ENCODE results near the gene STAC3.

The STAC3 gene

DNA sequence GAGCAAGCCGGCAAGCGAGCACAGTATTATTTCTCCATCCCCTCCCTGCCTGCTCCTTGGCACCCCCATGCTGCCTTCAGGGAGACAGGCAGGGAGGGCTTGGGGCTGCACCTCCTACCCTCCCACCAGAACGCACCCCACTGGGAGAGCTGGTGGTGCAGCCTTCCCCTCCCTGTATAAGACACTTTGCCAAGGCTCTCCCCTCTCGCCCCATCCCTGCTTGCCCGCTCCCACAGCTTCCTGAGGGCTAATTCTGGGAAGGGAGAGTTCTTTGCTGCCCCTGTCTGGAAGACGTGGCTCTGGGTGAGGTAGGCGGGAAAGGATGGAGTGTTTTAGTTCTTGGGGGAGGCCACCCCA, 38.3 kb downstream of the STAC3 start:
- no peak for DNase-seq (ENCODE audit: extremely low read depth in 1 of 2, low read depth in 1 of 2)

DNA sequence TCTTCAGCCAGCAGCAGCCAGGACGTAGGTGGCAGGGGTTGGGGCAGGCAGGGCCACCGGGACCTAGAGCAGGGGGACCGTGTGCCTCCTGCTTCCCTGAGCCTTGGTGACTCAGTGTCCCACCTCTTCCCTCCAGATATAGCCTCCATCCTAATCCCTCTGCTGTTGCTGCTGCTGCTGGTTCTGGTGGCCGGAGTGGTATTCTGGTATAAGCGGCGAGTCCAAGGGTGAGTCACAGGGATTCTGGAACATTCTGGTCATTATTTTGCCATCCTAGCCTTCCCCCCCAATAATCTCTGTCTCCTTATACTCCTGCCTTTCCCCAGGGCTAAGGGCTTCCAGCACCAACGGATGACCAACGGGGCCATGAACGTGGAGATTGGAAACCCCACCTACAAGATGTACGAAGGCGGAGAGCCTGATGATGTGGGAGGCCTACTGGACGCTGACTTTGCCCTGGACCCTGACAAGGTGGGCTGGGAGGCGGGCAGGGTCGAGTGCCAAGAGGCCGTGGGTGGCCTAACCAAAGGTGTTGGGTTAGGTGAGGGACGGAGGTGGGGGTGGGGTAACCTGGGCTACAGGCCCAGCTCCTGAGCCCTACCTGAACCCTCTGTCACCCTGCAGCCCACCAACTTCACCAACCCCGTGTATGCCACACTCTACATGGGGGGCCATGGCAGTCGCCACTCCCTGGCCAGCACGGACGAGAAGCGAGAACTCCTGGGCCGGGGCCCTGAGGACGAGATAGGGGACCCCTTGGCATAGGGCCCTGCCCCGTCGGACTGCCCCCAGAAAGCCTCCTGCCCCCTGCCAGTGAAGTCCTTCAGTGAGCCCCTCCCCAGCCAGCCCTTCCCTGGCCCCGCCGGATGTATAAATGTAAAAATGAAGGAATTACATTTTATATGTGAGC, 38.9 kb downstream of the STAC3 start:
- DNase-seq (ENCODE audit: extremely low read depth in 1 of 2, low read depth in 1 of 2) = no peak

DNA sequence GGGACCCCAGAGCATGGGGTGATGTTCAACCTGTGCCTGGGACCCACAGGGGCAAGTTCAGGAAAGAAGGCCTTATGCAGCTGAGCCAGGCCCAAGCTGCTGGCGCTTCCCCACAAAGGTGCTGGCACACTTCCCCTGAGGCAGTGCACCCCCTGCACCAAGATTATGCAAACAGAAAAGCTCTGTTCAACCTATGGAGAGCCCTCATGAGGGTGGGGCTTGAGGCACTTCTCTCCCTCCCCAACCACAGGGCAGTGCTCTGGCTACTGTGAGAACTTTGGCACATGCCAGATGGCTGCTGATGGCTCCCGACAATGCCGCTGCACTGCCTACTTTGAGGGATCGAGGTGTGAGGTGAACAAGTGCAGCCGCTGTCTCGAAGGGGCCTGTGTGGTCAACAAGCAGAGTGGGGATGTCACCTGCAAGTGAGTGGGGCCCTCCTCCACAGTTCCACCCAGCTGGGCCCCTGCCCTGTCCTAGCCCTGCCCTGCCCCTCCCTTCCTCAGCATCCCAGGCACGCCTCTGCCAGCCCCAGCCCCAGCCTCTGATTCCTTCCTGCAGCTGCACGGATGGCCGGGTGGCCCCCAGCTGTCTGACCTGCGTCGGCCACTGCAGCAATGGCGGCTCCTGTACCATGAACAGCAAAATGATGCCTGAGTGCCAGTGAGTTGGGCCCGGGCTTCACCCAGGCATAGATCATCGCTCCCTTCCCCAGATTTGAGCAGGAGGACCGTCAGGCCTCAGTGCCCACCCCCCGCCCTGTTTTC, 39.9 kb downstream of the STAC3 start:
- DNase-seq (ENCODE audit: extremely low read depth in 1 of 2, low read depth in 1 of 2) = no peak

DNA sequence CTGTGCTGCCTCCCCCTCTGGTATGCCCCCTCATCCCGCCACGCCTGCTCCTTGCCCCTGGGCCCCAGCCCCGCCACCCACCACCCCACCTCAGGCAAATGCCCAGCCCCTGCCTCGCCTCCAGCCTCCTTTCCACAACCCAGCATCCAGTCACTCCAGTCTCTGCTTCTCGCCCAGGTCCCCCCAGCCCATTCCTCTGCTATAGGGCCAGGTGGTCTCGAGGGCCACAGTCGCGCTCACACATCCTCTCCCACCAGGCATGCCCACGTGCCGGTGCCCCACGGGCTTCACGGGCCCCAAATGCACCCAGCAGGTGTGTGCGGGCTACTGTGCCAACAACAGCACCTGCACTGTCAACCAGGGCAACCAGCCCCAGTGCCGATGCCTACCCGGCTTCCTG, 40.5 kb downstream of the STAC3 start:
- DNase-seq (ENCODE audit: extremely low read depth in 1 of 2, low read depth in 1 of 2) = no peak

DNA sequence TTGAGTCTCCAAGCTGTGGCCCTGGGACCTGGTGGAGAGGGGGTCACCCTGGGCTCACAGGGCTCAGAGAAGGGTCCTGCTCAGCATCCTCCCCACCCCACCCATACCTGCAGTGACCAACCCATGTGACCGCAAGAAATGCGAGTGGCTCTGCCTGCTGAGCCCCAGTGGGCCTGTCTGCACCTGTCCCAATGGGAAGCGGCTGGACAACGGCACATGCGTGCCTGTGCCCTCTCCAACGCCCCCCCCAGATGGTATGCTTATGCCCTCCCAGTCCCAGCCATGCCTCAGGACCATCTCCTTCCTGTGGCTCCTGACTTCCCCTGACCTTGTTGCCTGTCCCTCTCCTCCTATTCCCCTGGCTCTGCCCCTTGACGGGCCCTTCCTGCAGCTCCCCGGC, 41.1 kb downstream of the STAC3 start:
- no peak for DNase-seq (ENCODE audit: extremely low read depth in 1 of 2, low read depth in 1 of 2)

DNA sequence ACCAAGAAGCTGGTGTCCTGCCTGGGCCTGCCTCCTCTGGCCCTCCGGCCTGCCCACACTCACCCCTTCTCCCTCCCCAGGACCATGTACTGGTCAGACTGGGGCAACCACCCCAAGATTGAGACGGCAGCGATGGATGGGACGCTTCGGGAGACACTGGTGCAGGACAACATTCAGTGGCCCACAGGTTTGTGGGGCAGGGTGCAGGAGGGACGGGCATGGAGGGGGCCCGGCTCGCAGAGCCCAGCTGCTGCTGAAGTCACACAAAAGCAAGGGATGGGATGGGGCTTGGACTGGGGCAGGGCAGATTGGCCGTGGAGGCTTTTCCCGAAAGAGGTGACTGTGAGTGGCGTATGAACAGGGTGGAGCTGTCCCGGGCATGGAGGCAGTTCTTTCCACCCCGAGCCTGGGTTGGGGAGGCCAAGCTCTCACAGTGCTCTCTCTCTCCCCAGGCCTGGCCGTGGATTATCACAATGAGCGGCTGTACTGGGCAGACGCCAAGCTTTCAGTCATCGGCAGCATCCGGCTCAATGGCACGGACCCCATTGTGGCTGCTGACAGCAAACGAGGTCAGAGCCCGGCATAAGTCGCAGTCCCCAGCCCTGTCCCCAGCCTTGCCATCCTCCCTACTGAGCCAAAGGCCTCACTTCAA, 42.2 kb downstream of the STAC3 start:
- DNase-seq (ENCODE audit: extremely low read depth in 1 of 2, low read depth in 1 of 2) = no peak

DNA sequence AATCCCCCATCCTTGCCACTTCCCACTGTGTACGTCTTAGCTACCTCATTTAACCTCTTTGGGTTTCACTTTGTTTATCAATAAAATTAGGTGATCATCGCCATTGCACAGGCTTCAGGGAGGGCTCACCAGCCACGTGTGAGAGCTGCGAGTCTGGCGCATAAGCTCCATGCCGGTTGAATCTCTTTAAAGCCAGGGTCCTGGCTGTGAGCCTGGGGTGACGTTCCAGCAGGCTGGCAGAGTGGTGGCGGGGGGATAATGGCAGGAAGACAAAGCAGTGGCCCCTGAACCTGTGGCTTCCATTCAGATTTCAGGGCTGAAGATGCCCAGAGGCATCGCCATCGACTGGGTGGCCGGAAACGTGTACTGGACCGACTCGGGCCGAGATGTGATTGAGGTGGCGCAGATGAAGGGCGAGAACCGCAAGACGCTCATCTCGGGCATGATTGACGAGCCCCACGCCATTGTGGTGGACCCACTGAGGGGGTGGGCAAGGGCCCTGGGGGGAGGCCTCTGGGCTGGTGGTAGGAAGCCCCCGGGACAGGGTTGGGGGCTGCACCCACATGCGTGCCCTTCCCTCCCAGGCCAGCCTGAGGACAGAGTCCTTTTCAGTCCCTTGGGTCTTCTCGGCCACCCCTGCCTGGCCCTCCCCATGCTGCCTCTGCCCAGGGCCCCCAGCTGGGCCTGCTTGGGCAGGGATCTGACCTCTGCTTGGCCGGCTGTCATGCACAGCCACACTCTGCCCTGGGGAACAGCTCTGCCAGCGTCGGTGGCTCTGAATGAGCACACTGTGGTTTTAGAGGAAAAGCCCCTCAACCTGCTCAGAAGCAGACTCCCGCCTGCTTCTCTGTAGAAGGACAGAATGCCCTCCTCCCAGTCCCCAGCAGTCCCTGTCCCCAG, 43.0 kb downstream of the STAC3 start:
- DNase-seq (ENCODE audit: extremely low read depth in 1 of 2, low read depth in 1 of 2) = no peak

DNA sequence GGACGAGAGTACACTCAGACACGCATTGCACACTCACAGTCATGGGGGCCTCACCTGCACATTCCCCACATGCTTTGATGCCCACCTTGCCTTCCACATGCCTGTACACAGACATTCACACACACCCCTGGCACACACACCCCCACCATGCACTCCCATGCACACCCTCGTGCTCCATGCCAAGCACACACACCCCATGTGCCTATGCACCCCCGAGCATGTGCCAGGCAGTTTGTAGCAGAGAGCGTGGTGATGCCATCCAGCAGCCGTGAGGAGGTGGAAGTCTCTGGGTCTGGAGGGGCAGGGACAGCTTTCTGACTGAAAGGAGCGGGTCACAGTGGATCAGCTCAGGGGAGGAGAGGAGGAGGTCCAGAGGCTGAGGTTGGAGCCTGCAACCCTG, 45.1 kb downstream of the STAC3 start:
- DNase-seq (ENCODE audit: extremely low read depth in 1 of 2, low read depth in 1 of 2) = no peak

DNA sequence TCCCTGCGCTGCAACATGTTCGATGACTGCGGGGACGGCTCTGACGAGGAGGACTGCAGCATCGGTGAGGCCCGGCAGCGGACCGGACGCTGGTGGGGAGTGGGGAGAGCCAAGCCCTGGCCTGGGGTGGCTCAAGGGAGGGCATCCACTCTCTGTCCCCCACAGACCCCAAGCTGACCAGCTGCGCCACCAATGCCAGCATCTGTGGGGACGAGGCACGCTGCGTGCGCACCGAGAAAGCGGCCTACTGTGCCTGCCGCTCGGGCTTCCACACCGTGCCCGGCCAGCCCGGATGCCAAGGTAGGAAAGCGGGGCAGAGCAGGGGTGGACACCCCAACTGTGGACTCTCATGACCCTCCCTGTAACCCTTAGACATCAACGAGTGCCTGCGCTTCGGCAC, 45.8 kb downstream of the STAC3 start:
- no peak for DNase-seq (ENCODE audit: extremely low read depth in 1 of 2, low read depth in 1 of 2)

DNA sequence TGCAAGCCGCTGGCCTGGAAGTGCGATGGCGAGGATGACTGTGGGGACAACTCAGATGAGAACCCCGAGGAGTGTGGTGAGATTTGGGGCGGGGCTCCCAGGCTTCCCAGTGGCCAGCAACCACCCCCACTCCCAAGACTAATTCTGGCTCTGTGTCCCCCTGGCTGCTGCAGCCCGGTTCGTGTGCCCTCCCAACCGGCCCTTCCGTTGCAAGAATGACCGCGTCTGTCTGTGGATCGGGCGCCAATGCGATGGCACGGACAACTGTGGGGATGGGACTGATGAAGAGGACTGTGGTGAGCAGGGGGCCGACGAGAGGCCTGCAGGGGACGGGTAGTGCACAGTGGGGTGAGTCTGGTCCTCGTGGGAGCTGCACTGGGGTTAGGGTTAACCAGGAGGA, 46.5 kb downstream of the STAC3 start:
- no peak for DNase-seq (ENCODE audit: extremely low read depth in 1 of 2, low read depth in 1 of 2)

DNA sequence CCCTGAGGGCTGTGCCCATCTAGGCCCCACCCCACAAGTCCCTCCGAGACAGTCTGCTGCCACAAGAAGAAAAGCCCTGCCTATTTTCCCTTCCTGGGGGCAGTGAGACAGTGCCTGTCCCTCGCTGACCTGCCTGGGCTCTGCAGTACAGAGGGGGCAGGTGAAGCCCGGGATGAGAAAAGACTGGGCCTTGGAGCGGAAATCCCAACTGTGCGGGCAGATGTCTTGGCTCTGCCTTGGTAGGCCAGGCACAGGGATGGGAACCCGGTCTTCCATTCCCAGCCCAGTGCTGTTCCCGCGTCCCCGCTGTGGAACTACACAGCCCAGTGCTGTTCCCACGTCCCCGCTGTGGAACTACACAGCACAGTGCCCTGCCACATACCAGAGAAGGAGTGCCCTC, 47.2 kb downstream of the STAC3 start:
- no peak for DNase-seq (ENCODE audit: extremely low read depth in 1 of 2, low read depth in 1 of 2)

DNA sequence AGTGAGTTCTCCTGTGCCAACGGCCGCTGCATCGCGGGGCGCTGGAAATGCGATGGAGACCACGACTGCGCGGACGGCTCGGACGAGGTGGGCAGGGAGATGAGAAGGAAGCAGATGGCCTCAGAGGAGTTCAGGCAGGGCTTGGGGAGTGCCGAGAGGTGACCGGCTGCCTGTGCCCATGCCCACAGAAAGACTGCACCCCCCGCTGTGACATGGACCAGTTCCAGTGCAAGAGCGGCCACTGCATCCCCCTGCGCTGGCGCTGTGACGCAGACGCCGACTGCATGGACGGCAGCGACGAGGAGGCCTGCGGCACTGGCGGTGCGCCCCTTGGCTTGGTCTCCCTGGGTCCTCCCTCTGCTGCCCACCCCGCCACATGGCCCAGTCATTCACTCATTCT, 47.8 kb downstream of the STAC3 start:
- no peak for DNase-seq (ENCODE audit: extremely low read depth in 1 of 2, low read depth in 1 of 2)

DNA sequence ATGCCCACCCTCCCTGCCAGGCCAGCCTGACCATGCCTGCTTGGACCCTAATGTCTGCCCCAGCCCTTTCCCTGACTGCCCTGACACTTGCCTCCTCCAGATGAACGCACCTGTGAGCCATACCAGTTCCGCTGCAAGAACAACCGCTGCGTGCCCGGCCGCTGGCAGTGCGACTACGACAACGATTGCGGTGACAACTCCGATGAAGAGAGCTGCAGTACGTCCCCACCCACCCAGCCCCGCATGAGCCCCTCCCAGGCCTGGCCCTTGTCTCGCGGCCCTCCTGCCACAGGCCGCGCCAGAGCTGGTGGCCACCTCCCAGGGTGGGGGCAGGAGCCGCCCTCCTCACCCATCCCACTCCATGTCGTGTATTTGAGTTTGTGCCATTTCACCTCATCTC, 48.7 kb downstream of the STAC3 start:
- DNase-seq (ENCODE audit: extremely low read depth in 1 of 2, low read depth in 1 of 2) = no peak

DNA sequence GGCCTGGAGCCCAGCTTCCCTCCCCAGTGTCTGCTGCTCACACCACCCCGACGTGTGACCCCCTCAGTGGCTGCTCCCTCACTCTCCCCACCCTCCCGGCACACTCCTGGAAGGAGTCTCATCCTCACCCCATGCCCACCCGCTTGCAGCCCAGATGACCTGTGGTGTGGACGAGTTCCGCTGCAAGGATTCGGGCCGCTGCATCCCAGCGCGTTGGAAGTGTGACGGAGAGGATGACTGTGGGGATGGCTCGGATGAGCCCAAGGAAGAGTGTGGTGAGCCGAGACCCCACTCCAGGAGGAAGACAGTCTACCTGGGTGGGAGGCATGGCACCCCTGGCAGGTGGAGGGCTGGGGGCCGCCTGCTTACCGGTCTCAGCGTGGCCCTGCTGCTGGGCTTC, 49.4 kb downstream of the STAC3 start:
- no peak for DNase-seq (ENCODE audit: extremely low read depth in 1 of 2, low read depth in 1 of 2)

DNA sequence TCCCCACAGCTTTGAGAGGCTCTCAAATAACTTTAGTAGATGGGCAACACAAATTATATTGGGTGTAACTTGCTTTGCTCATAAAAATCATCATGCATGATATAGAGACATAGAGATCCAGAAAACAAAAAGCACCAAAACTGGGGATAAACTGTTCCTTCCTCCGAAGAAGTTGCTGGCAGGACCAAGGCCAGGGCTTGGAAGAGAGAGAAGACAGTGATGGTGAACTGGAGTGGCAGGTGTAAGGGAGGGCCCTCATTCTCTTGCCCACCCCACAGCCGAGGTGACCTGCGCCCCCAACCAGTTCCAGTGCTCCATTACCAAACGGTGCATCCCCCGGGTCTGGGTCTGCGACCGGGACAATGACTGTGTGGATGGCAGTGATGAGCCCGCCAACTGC, 49.8 kb downstream of the STAC3 start:
- no peak for DNase-seq (ENCODE audit: extremely low read depth in 1 of 2, low read depth in 1 of 2)

DNA sequence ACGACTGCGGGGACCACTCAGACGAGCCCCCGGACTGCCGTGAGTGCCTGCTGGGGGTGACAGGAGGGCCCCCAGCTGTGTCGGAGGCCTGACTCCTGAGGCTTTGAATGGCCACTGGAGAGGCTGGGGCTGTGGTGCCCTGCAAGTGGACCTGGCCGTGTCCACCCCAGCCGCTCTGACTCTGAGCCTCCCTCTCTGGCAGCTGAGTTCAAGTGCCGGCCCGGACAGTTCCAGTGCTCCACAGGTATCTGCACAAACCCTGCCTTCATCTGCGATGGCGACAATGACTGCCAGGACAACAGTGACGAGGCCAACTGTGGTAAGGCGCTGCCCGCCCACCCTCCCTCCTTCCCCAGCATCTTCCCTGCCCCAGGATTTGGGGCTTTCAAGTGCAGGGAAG, 50.5 kb downstream of the STAC3 start:
- no peak for DNase-seq (ENCODE audit: extremely low read depth in 1 of 2, low read depth in 1 of 2)

DNA sequence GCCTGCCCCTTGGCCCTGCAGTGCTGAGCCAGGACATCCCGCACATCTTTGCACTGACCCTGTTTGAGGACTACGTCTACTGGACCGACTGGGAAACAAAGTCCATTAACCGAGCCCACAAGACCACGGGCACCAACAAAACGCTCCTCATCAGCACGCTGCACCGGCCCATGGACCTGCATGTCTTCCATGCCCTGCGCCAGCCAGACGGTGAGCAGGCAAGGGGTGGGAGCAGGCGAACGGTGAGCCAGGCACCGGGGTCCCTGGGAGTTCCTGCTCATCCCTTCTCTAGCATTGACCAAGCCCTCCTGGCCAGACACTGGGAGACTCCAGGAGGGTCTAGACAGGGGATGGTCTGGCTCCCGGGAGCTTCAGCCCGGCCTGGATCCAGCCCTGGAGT, 51.8 kb downstream of the STAC3 start:
- DNase-seq (ENCODE audit: extremely low read depth in 1 of 2, low read depth in 1 of 2) = no peak

DNA sequence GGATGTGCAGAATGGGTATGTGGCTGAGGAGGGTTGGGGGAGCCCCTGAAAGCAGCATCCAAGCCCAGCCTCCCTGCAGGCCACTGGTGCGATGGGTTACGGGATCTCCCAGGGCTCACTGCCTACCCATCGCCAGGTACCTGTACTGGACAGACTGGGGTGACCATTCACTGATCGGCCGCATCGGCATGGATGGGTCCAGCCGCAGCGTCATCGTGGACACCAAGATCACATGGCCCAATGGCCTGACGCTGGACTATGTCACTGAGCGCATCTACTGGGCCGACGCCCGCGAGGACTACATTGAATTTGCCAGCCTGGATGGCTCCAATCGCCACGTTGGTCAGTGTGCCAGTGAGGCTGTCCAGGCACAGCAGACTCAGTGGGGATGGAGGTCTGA, 52.7 kb downstream of the STAC3 start:
- no peak for DNase-seq (ENCODE audit: extremely low read depth in 1 of 2, low read depth in 1 of 2)

DNA sequence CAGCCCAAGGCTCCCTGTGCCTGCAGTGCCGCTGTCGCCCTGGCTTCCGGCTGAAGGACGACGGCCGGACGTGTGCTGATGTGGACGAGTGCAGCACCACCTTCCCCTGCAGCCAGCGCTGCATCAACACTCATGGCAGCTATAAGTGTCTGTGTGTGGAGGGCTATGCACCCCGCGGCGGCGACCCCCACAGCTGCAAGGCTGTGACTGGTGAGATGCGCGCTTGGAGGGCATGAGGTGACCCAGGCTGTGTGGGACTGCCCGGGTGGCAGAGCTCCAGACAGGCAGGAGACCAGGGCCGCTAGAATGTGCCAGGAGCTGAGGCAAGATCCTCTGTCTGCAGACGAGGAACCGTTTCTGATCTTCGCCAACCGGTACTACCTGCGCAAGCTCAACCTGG, 54.0 kb downstream of the STAC3 start:
- no peak for DNase-seq (ENCODE audit: extremely low read depth in 1 of 2, low read depth in 1 of 2)

DNA sequence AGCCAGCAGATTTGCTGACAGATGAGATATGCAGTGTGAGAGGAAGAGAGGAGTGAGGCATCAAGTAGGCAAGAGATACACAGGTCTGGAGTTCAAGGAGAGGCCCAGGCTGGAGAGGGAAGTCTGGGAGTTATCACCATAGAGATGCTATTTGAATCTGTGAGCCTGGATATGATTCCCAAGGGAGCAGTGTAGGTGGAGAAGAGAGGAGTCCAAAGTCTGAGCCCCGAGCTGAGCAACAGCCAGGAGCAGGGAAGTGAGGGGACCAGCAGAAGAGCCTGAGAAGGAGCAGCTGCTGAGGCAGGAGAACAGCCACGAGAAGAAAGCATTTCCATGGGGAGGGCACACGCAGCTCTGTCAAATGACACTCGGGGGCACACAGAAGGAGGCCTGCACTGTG, 54.5 kb downstream of the STAC3 start:
- no peak for DNase-seq (ENCODE audit: extremely low read depth in 1 of 2, low read depth in 1 of 2)
